Activated T-cell treated with anti-CD3 and anti-CD28 coated beads, Interleukin-2, amount 50 U/mL, for 48 hours (primary cell): ENCODE measurements around the gene TP53BP1.
"Not testable (repeated sequence)": the region's sequence is repeated elsewhere in the genome, so short reads cannot be mapped to it uniquely, and the experiment has no call there.

Experiments
- DNase-seq, 2 experiments: peaks; one replicate each; pipeline ENCODE4 v3.0.0-alpha.2; 2020

The TP53BP1 gene

GRCh38 chr15:43414196-43414595, 78.8 kb downstream of the TP53BP1 start:
- no peak for DNase-seq

DNA sequence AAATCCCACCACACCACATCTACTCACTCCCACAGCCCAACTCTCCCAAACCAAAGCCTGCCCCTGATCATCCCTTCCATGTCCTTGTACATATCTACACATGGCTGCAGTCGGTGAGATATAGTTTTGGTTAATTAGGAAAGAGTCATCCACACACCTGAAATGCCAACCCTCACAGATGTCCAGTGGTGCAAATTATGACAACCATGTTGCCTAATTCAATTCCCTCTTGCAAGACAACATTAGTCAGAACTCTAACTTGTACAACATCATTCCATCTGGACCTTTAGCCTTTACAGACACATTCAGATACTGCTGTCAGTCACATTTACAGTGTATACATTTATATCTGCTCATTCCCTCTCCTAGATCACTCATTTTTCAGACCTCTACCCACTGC, 80.9 kb downstream of the TP53BP1 start:
- DNase-seq = no peak

GRCh38 chr15:43410572-43411214, 82.3 kb downstream of the TP53BP1 start:
- no peak for DNase-seq

DNA sequence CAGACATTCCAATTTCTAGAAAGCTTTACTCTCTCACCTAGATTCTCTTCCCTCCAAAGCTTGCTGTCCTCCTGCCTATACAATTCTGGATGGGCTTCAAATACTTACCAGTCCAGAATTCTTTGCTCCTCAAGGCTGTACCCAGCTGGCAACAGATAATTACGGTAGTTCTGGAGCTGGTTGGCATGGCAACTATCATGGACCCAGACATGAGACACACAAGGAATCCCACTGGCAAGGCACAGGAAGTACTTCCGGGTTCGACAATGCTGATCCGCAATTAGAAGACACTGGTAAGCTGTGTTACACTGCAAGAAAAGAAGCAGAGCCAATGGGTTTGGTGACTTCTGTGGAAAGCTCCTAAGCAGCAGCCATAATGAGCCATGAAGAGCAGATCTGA, 84.2 kb downstream of the TP53BP1 start:
- DNase-seq = no peak

DNA sequence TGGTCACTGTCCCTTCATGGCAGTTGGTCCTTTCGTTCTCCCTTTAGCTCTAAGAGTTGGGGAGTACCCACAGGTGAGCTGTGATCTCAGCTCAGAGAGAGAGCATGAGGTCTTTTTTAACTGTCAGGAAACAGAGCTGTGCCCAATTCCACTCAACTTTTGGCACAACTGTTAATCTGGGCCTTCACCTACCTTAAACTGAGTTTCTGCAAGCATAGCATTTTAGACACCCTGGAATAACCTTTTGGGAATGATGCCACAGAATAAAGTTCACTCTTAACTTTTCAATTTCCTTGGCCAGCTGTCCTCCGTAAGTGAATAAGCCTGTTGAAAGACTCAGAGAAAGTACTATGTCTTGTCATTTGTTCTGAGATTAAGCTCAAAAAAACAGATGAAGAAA, 86.1 kb downstream of the TP53BP1 start:
- DNase-seq = no peak

DNA sequence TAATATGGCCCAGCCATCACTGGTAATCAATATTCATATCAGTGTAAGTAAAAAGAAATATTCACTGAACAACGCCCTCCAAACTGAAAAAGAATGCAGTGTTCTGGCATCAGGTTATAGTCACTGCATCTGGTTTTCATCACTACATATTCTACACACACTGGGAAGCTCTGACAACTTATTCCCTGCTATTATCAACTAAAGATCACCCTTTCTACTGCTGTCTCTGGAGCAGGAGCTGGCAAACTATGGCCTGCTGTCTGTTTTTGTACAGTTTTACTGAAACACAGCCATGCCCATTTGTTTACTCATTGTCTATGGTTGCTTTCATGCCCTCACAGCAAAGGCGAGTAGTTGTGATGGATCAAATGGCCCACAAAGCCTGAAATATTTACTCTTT, 86.8 kb downstream of the TP53BP1 start:
- no peak for DNase-seq

GRCh38 chr15:43404130-43404529, 88.8 kb downstream of the TP53BP1 start:
- DNase-seq = no peak

DNA sequence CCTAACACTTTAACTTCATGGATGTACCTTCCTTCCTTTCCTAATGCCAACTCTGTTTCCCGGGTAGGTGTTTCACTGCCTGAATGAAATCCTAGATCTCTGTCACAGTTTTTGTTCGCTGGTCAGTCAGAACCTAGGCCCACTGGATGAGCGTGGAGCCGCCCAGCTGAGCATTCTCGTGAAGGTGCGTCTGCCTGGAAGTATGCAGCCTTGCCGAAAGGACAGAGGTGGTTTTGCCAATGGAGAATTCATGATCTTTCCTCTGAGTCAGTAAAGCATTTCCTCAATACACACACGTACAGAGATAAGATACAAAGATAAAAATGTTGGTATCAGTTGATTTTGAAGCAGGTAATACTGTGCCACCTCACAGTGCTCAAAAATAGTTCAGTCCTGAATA, 89.3 kb downstream of the TP53BP1 start:
- DNase-seq = no peak

- DNase-seq = no peak
Measured at GRCh38 chr15:43402255-43402654, 90.7 kb downstream of the TP53BP1 start.

DNA sequence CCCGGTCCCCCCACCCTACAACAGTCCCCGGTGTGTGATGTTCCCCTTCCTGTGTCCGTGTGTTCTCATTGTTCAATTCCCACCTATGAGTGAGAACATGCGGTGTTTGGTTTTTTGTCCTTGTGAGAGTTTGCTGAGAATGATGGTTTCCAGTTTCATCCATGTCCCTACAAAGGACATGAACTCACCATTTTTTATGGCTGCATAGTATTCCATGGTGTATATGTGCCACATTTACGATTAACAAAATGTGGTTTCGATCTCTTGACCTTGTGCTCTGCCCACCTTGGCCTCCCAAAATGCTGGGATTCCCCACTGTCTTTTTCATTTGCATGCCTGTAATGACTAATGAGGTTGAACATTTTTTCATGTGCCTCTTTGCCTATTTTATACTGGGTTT, 99.4 kb downstream of the TP53BP1 start:
- not testable (repeated sequence) for DNase-seq

DNA sequence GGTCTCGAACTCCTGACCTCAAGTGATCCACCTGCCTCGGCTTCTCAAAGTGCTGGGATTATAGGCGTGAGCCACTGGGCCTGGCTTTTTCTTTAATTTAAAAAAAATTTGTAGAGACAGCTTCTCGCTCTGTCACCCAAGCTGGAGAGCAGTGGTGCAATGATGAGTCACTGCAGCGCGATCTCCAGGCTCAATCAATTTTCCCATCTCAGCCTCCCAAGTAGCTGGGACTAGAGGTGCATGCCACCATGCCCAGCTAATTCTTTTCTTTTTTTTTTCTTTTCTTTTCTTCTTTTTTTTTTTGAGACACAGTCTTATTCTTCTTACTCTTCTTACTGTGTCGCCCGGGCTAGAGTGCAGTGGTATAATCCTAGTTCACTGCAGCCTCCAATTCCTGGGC, 102.2 kb downstream of the TP53BP1 start:
- DNase-seq = no peak

DNA sequence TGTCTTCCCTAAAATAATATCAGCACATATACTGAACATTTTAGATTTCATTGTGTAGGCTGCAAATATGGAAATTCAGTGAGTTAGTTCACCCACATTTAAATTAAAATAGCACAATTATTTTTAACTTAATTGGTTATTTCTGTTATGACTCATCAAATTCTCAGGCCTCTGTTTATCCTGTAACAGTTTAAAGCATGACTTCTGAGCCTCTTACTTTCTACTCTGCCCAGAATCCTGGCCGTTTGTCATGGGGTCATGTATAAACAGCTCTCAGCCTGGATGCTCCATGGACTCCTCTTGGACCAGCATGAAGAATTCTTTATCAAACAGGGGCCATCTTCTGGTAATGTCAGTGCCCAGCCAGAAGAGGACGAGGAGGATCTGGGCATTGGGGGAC, 109.9 kb downstream of the TP53BP1 start:
- DNase-seq = no peak

DNA sequence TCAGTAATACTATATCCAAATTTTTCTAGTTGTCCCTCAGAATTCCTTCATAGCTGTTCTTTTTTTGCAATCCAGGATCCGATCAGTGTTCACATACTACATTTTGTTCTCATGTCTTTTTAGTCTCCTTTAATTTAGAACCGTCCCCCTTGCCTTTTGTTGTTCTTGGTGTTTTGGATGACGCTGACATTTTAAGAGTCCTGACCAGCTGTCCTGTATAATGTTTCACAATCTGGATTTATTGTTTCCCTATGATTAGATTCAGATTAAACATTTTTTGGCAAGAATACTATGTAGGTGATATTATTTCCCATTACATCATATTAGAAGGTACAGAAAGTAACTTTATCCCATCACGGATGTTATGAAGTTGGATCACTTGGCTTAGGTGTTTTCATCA, 110.6 kb downstream of the TP53BP1 start:
- no peak for DNase-seq

GRCh38 chr15:43378601-43379000, 114.4 kb downstream of the TP53BP1 start:
- DNase-seq = no peak

DNA sequence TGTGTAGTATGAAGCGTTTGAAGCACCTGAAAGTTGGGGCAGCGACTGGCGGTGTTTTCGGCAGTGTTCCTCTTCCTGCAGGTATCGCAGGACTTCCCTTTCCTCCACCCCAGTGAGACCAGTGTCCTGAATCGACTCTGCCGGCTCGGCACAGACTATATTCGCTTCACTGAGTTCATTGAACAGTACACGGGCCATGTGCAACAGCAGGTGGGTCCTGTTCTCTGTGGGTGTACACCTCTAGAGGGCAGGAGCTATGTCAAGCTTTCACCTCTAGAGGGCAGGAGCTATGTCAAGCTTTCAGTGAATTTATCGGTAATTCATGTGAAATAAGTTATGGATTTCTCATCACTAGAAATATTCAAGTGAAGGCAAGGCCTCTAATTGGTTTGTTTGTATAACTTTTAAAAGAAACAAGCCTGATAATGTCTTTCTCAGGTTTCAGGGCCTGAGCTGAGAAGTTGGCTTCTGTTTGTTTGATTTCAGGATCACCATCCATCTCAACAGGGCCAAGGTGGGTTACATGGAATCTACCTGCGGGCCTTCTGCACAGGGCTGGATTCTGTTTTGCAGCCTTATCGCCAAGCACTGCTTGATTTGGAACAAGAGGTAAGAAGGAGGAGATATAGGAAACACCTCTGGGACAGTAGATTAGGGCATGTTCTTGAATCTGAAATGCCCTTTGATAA, 116.8 kb downstream of the TP53BP1 start:
- DNase-seq = peak; percentile 27 to 41

- peak; percentile 87 to 88 for DNase-seq
Measured at GRCh38 chr15:43370975-43371974, 121.7 kb downstream of the TP53BP1 start, which contains the start of the genes TUBGCP4 and ZSCAN29. TSS of gene TUBGCP4 (plus strand) at chr15:43371101. CDS start at chr15:43371355, 254 bp downstream. TSS of gene ZSCAN29 (minus strand) at chr15:43371043. CDS start at chr15:43369913, 1,130 bp downstream.

DNA sequence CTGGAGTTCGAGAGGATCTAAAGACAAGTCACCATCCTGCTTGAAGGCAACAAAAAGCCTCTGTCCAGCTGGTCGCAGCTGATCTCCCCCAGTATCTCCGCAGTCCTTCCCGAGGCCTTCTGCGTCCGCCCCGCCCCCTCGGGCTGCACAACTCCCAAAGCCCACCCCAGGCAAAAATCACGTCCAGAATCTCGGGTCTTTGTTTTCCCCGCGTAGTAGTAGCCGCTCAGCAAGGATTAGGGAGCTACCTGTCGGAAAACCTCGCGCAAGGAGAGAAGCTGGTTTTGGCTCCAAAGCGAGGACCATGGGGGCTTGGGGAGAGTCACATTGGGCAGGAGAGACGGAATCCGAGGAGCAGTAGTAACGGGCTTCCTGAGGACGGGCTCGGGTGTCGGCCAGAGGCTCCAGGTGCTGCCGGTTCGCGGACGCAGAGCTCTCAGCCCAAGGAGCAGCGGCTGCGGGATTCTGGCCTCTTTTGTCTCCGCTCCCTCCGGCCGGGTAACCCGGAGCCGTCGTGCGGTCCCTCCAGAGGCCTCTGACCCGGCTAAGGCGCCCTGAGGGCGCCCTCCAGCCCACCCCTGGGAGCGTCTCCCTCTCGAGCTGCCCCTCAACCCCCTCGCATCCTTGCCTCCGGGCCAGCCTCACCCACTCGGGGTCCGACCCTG, 122.5 kb downstream of the TP53BP1 start:
- no peak for DNase-seq

- DNase-seq = no peak
Measured at GRCh38 chr15:43361313-43361903, 131.5 kb downstream of the TP53BP1 start.

DNA sequence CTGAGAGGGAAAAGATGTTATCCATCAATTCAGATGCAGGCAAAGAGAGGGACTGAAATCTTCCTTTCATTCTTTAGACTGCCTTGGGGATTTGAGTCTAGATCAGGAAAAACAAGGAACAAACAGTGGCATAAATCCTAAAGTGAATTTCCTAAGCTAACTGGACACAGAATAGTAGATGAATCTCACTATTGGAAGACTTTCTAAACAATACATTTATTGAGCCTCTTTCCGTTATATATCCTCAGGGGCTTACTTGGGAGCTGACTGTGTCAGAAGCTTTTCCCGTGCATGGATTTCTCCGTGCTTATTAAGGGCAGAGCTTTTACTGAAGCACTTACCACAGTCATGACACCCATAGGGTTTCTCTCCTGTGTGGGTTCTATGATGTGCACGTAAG, 132.1 kb downstream of the TP53BP1 start:
- DNase-seq = no peak
